AG10803 (cell line): ENCODE results near the gene CCDC97.
A peak's percentile ranks its signal among the peaks of the same experiment; 100 is the strongest.
"Not testable (repeated sequence)": the region's sequence is repeated elsewhere in the genome, so short reads cannot be mapped to it uniquely, and the experiment has no call there.

Experiments
- DNase-seq: peaks from one replicate; pipeline ENCODE4 v3.0.0; 2010; ENCODE audit warnings: low read depth
- H3K4me3 ChIP-seq: 2 replicates; pipeline ENCODE4 v1.5.1; 2011; ENCODE audit warnings: mild to moderate bottlenecking, low read length, control low read depth
- TF ChIP-seq, protein P1 (sequence below): conservative IDR thresholded peaks from 2 replicates; pipeline ENCODE4 v1.5.1; 2011; ENCODE audit warnings: mild to moderate bottlenecking, low read length, control low read depth, inconsistent platforms

The CCDC97 gene

DNA sequence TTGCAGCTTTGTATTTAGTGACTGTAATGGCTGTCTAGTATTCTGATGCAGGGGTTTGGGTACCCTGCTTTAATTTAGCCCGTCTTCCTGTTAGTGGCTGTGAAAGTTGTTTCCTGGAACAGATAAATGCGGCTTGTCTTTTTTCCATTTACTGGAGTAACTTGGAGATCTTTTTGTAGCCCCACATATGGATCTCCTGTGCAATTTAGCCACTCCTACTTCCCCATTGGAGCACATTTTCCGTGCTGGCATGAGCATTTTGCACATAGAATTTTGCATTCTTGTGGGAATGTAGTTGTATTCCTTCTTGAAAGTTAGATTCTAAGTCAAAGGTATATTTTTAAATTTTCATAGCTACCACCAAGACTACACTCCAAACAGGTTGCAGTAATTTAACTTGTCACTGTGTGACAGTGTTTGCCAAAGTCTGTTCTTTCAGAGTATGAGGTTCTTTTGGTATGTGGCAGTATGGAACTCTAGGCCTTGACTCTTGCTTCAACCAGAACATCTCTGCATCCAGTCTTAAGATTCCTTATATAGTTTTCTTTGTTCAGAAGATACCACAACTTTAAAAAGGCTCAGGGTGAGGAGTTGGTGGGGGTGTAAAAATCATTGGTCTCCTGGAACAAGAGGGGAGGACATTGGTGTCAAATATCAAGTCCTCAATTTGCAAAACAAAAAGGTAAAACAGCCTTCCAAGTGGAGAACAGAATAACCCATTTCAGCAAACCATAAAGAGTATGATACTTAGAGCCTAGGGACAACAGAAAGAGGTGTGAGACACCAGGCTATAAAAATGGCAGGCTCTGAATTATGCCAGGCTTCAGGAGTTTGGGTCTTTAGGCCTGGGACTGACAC, 21.1 kb upstream of the CCDC97 start:
- no peak for DNase-seq
- TF ChIP-seq, protein P1, sequence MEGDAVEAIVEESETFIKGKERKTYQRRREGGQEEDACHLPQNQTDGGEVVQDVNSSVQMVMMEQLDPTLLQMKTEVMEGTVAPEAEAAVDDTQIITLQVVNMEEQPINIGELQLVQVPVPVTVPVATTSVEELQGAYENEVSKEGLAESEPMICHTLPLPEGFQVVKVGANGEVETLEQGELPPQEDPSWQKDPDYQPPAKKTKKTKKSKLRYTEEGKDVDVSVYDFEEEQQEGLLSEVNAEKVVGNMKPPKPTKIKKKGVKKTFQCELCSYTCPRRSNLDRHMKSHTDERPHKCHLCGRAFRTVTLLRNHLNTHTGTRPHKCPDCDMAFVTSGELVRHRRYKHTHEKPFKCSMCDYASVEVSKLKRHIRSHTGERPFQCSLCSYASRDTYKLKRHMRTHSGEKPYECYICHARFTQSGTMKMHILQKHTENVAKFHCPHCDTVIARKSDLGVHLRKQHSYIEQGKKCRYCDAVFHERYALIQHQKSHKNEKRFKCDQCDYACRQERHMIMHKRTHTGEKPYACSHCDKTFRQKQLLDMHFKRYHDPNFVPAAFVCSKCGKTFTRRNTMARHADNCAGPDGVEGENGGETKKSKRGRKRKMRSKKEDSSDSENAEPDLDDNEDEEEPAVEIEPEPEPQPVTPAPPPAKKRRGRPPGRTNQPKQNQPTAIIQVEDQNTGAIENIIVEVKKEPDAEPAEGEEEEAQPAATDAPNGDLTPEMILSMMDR = no peak
- no peak overlapping the region for H3K4me3 ChIP-seq

DNA sequence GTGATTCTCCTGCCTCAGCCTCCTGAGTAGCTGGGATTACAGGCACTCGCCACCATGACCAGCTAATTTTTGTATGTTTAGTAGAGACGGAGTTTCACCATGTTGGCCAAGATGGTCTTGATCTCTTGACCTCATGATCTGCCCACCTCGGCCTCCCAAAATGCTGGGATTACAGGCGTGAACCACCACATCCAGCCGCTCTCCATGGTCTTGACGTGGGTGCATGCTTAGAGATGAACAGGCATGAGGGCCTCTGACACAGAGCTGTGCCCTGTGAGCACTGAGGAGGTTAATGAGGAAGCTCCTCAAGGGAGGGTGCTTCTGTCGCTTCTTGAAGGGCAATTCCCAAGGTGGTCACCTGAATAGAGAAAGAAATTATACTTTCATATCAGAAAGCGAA, 20.2 kb upstream of the CCDC97 start:
- not testable (repeated sequence) for H3K4me3 ChIP-seq, DNase-seq

DNA sequence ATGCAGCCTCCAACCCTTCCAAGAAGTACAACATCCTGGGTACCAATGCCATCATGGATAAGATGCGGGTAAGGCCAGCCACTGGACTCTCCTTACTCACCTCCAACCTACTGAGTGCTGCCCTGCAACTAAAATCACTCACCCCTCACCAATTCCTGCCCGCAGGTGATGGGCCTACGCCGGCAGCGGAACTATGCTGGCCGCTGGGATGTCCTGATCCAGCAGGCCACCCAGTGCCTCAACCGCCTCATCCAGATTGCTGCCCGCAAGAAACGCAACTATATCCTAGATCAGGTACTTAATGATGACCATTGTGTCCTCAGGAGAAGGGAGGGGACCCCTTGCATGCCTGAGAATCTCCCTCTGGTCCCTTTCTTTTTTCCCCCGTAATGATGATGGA, 15.6 kb upstream of the CCDC97 start:
- TF ChIP-seq, protein P1 = no peak
- no peak for DNase-seq
- no peak overlapping the region for H3K4me3 ChIP-seq

DNA sequence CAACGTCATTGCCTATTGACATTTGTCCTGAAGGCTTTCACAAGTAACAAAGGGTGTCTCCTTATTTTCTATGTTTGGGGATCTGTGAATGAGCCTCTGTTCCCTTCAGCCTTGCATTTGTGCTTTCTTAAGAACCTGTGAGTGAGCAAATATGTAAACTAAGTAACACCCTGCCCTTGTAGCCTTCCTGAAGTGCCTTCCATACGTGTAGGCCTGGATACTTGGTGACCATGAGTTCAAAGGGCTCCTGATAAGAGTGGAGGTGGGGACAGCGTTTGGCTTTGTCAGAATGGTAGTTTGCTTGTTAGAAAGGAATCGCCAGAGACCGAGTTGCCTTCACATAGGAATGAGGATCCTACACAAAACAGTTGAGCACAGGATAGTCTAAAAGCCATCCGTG, 14.5 kb upstream of the CCDC97 start:
- TF ChIP-seq, protein P1 = no peak
- H3K4me3 ChIP-seq = no peak overlapping the region
- DNase-seq = no peak

DNA sequence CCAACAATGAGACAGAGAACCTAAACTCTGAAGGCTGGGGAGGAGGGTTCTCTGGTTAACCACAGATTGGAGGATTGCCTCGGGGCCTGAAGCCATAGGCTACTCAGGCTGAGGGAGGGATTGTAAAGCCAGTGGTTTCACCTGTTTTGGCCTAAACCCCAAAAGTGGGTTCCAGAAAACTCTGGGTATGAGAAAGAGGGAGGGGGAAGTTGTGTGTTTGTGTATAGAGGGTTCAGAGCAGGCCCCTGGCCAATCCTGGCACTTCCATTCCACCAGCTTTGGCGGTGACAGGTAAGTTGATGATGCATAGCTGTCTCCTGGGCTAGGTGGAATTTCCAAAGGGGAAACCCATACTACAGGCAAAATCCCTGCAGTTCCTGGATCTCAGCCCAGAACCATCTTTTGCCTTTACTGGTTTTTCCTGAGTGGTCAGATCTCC, 13.5 kb upstream of the CCDC97 start:
- no peak overlapping the region for H3K4me3 ChIP-seq
- TF ChIP-seq, protein P1 = no peak
- DNase-seq = no peak

DNA sequence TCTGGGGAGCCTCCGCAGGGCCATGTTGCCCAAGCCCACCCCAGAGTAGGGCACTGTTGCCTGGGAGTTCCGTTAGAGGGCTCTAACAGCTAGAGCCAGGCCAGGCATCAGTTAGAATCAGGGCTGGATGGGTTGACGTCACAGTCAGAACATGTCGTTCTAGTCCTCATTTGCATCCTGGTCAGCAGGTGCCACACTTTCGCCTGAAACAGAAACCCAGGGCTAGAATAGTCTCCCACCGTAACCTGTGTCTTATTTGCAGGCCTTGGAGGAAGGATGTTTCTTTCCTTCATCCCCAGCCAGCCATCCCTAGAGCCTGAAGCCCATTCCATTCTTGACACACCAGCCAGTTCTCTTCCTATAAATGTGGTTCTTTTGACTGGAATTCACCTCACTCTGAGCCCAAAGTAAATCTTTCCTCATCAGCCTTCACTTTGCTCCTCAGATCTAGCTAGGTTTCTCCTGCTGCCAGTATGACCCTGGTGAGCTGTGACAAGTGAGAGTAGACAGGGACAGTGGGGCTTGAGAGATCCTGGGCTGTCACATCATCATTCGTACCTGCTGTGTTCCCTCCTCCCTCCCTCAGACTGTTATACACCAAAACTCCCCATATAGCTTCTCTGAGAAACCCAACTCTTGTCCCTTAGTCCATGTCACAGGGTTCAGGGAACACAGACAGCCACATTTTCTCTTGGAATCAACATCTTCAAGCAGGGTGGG, 12.2 kb upstream of the CCDC97 start:
- no peak for DNase-seq
- TF ChIP-seq, protein P1 = no peak
- no peak overlapping the region for H3K4me3 ChIP-seq

DNA sequence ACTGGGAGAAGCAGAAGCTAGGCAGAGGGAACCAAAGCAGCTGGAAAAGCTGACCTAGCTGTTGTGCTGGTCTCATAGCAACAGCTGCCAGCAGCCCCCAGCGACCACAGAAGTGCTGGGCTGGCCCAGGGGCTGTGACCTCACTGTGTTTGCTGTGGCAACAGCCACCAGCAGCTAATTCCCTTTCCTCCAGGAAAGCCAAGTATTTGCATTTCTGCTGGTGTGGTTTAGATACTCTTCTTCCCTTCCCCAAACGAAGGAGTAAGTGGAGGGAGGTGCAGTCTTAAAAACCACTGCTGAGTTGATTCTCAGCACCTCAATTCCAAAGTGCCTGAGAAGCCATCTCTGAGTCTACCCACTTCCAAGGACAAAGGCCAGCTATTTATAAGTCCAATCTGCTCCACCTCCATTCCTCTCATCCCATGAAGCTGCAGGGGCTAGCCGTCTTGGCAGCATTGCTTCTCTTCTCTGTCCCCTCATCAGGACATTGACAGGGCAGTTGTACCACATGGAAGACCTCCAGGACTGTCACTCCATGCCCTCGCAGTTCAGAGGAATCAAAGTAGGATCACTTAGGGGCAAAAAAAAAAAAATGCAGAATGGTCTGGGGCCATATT, 11.5 kb upstream of the CCDC97 start:
- peak; percentile 93 for DNase-seq
- no peak overlapping the region for H3K4me3 ChIP-seq

More for the DNA sequence above, 11.5 kb upstream of the CCDC97 start:
- TF ChIP-seq, protein P1 = no peak
